ENCODE measurements around the gene SRA1.

SRA1 gene

GRCh38 chr5:140548791-140549190 lies 8.5 kb downstream of the SRA1 start:
- no peak for DNase-seq

DNA sequence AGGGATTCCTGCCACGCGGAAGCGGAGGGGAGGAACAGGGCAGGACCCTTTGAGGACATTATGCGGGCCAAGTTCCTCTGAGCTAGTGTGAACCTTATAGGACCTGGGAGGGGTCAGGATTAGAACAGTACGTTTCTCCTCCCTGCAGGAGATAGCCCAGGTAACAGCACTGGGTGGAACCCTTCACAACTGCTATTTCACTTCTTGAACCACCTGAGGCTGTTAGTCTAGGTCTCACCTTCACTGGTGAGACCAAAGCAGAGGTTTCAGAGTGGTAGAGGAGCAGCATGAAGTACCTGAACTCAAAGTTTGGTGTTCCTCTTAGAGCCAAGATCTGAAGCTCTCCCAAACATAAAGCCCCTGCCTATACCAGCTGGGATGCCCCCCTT lies 9.0 kb downstream of the SRA1 start:
- no peak for DNase-seq

- DNase-seq = peak; percentile 88
Observed at GRCh38 chr5:140547508-140548299, 9.6 kb downstream of the SRA1 start, which contains the start of gene EIF4EBP3. Gene EIF4EBP3, plus strand, starts transcription at chr5:140547662. Its CDS starts 76 bp downstream, at chr5:140547738.

- DNase-seq = no peak
Observed at GRCh38 chr5:140546851-140547507, 10.3 kb downstream of the SRA1 start.

DNA sequence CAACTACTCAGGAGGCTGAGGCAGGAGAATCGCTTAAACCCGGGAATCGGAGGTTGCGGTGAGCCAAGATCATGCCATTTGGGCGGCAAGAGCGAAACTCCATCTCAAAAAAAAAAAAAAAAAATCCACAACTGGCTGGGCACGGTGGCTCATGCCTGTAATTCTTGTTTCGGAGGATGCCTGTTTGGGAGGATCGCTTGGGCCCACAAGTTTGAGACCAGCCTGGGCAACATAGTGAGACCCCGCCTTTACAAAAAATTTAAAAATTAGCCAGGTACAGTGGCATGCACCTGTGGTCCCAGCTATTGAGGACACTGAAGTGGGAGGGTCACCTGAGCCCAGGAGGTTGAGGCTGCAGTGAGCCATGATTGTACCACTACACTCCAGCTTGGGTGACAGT lies 11.7 kb downstream of the SRA1 start:
- DNase-seq = no peak

- no peak for DNase-seq
Observed at GRCh38 chr5:140544986-140545385, 12.3 kb downstream of the SRA1 start.

DNA sequence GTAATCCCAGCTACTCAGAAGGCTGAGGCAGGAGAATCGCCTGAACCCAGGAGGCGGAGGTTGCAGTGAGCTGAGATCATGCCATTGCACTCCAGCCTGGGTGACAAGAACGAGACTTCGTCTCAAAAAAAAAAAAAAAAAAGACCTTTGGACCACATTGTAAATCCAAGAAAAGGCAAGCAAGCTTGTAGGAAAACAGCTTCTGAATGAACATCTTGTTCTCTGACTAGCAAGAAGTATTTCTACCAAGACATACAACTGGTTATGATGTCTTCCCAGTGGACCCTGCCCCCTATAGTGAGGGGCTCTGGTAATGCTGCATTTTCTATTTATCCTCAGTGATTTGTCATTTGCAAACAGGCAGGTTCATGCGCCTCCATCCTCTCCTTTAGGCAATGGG lies 14.3 kb downstream of the SRA1 start:
- no peak for DNase-seq

- DNase-seq = no peak
Observed at GRCh38 chr5:140540227-140540626, 17.0 kb downstream of the SRA1 start.

GRCh38 chr5:140524003-140524402 lies 33.3 kb downstream of the SRA1 start:
- no peak for DNase-seq

DNA sequence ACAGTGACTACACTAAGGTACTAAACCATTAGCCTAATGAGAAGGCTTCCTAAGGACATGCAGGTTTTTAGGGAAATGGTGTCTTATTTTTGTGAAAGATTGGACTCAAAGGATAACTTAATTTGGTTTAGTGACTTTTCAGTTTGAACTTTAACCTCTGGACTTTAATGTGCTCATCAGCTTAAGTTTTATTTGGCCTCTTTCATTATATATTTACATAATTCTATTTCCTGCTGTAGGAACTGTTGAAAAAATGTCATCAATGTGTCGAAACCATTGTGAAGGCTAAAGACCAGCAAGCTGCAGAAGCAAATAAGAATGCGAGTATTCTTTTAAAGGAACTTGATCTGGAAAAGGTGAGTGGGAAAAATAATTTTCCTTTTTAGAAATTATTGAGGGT lies 44.1 kb downstream of the SRA1 start:
- DNase-seq = no peak

- DNase-seq = no peak
Observed at GRCh38 chr5:140509898-140510297, 47.4 kb downstream of the SRA1 start.

GRCh38 chr5:140502834-140503233 lies 54.4 kb downstream of the SRA1 start:
- no peak for DNase-seq

Data from stimulated activated CD4-positive, alpha-beta T cell treated with anti-CD3 and anti-CD28 coated beads, Interleukin-4, amount 100 ng/mL, for 24 hours (primary cell).